Measurements from ENCODE around the gene F2RL2.

DNA sequence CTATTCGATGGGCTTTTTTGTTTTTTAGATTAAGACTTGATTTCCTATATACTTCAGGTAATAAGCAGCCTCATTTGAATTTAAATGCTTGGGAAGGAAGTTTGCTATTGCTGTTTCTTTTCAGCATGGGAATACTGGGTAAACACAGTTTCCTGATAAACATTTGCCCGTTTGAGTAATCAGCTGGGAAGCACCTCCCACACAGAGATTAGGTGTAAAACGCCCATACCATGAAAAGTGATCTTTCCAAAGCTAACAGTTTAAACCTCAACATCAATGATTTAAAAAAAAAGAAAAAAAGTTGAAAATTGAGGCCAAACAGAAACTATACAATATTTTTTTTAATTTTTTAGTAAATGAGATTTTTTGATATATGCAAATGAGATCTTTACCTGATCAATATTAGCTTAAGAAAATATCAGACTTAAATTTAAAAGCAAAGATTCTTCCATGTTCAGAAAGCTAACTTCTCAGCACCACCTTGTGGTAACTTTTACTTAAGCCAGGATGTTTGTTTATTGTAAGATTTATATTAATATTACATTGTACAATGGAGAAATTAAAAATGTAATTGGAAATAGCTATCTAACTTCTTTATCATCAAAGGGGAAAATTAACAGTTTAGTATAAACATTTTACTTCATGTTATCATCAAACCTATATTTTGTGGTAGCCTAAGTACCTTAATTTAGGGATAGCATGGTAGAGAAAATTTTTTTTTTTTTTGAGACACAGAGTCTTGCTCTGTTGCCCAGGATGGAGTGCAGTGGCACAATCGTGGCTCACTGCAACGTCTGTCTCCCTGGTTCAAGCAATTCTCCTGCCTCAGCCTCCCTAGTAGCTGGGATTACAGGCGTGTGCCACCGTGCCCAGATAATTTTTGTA lies 39.8 kb downstream of the F2RL2 start:
- TF ChIP-seq CTCF (IDR thresholded peaks at IDR 0.05; ENCODE audit: borderline replicate concordance, extremely low read depth, low read length, poor library complexity, severe bottlenecking) (peak; percentile 35), EZH2 (IDR thresholded peaks at IDR 0.05; ENCODE audit: borderline replicate concordance, low read depth, low read length, severe bottlenecking) (no peak)
